ENCODE results near the gene MSS51.

DNA sequence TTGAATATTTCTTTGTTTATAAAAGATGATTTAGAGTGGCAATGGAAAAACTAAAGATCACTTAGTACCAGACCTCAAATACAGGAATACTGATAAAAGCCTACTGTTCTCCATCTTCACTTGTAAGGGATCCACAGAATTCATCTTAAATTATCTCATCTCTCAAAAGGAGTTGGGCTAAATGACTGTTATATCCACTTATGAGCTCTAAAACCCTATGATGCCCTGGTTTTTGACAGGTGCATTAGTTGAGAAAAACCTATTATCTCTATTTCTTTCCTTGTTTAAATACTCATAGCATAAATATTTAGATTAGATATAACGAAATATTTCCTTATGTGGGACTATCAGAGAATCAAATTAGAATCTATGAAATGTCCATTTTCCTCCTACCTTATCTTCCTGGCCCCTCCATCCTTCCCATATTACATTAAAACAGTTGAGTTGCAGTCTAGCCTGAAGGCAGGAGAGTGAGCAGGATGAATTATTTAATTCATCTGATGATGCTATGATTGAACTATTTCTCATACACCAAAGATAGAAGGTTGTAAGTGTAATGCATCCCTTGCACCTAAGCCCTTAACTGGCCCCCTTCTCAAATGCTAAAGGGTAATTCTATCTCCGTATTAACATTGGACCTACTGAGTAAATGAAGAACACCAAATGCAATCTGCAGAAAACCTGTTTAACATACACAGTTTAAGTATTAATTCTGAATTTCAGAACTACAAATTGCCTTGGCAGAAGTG is 32.8 kb upstream of the MSS51 start:
- no peak for TF ChIP-seq CTCF (IDR thresholded peaks at IDR 0.05)
- no peak for TF ChIP-seq POLR2A (IDR thresholded peaks at IDR 0.05)
- TF ChIP-seq EP300 (IDR thresholded peaks at IDR 0.05): no peak
